CD14-positive monocyte (primary cell): ENCODE measurements around the gene MTR. TPM values are rescaled to one million over a fixed set of nuclear protein-coding genes. Genes with fewer than 3 reads are reported as not detected.

Source experiments
- DNase-seq, 3 donors: peaks; one replicate each; pipeline ENCODE4 v3.0.0-alpha.2; 2011 to 2022
- H2AFZ ChIP-seq: 2 replicates; pipeline ENCODE4 v1.6.0; 2012; ENCODE audit warnings: mild to moderate bottlenecking, low read depth, low read length, inconsistent platforms; ENCODE audit not compliant: insufficient read depth, poor library complexity, severe bottlenecking
- H3K27ac ChIP-seq, 2 donors: 1 replicate in 1 of 2; 2 replicates in 1 of 2; pipeline ENCODE4 v1.5.1; 2012 to 2013; ENCODE audit warnings: low read length in 2 of 2, control low read depth in 1 of 2, inconsistent platforms in 1 of 2, low read depth in 1 of 2, mild to moderate bottlenecking in 1 of 2
- H3K27me3 ChIP-seq, 2 donors: one replicate each; pipeline versions ENCODE4 v1.6.0 to v1.6.1; 2011 to 2013; ENCODE audit warnings: low read length in 2 of 2; ENCODE audit not compliant: control insufficient read depth in 2 of 2, insufficient read depth in 2 of 2
- H3K36me3 ChIP-seq, 2 donors: replicated peaks in 1 of 2; 1 replicate in 1 of 2; 2 replicates in 1 of 2; pipeline versions ENCODE4 v1.5.1 to v1.6.1; 2012 to 2013; ENCODE audit warnings: low read length in 2 of 2, control low read depth in 1 of 2, inconsistent platforms in 1 of 2, mild to moderate bottlenecking in 1 of 2; ENCODE audit not compliant: insufficient read depth in 2 of 2, control insufficient read depth in 1 of 2
- H3K4me1 ChIP-seq, 2 donors: 1 replicate in 1 of 2; 2 replicates in 1 of 2; pipeline versions ENCODE4 v1.5.1 to v1.6.1; 2012 to 2013; ENCODE audit warnings: low read length in 2 of 2, control low read depth in 1 of 2, inconsistent platforms in 1 of 2, mild to moderate bottlenecking in 1 of 2, moderate library complexity in 1 of 2; ENCODE audit not compliant: insufficient read depth in 2 of 2, control insufficient read depth in 1 of 2
- H3K4me2 ChIP-seq: replicated peaks from 2 replicates; pipeline ENCODE3; 2012; ENCODE audit warnings: low read length, moderate library complexity, mild to moderate bottlenecking; ENCODE audit not compliant: poor library complexity, severe bottlenecking; ENCODE audit errors: extremely low read depth
- H3K4me3 ChIP-seq, 3 experiments: fragments of 200-600 bp in 1 of 3; sonication (generic) in 1 of 3; replicated peaks in 1 of 3; 1 replicate in 2 of 3; 2 replicates in 1 of 3; pipeline ENCODE4 v1.5.1; 2011 to 2013; ENCODE audit warnings: low read length in 3 of 3, mild to moderate bottlenecking in 3 of 3, control low read depth in 2 of 3, low read depth in 2 of 3, inconsistent platforms in 1 of 3, moderate library complexity in 1 of 3
- H3K79me2 ChIP-seq: 2 replicates; pipeline ENCODE4 v1.6.0; 2012; ENCODE audit warnings: mild to moderate bottlenecking, control low read depth, inconsistent platforms, low read length, moderate library complexity; ENCODE audit not compliant: insufficient read depth
- H3K9ac ChIP-seq: 2 replicates; pipeline ENCODE4 v1.6.0; 2017; ENCODE audit warnings: low read length, mild to moderate bottlenecking; ENCODE audit not compliant: insufficient read depth, poor library complexity, severe bottlenecking
- H3K9me3 ChIP-seq, 2 donors: replicated peaks in 1 of 2; 1 replicate in 1 of 2; 2 replicates in 1 of 2; pipeline versions ENCODE4 v1.5.1 to v1.6.1; 2012 to 2013; ENCODE audit warnings: low read length in 2 of 2, control low read depth in 1 of 2; ENCODE audit not compliant: control insufficient read depth in 1 of 2, insufficient read depth in 1 of 2
- H4K20me1 ChIP-seq: 2 replicates; pipeline ENCODE4 v1.6.0; 2012; ENCODE audit warnings: mild to moderate bottlenecking, low read length, control low read depth, moderate library complexity; ENCODE audit not compliant: insufficient read depth
- H3K27ac Mint-ChIP-seq, 7 donors: one replicate each; pipeline ENCODE4 v1.8.0; 2020; ENCODE audit warnings: mild to moderate bottlenecking in 7 of 7, mixed read lengths in 7 of 7, moderate library complexity in 6 of 7, inconsistent platforms in 2 of 7
- H3K27me3 Mint-ChIP-seq, 3 donors: one replicate each; pipeline ENCODE4 v1.8.0; 2021 to 2022; ENCODE audit warnings: low read depth in 3 of 3, mild to moderate bottlenecking in 3 of 3, mixed read lengths in 3 of 3, moderate library complexity in 3 of 3, inconsistent platforms in 1 of 3
- H3K36me3 Mint-ChIP-seq, 2 donors: one replicate each; pipeline ENCODE4 v1.8.0; 2020; ENCODE audit warnings: mixed read lengths in 2 of 2, inconsistent platforms in 1 of 2, mild to moderate bottlenecking in 1 of 2
- H3K4me1 Mint-ChIP-seq: one replicate; pipeline ENCODE4 v1.8.0; 2020; ENCODE audit warnings: mild to moderate bottlenecking, mixed read lengths
- H3K4me3 Mint-ChIP-seq, 2 donors: one replicate each; pipeline ENCODE4 v1.8.0; 2020; ENCODE audit warnings: mild to moderate bottlenecking in 2 of 2, mixed read lengths in 2 of 2, moderate library complexity in 1 of 2
- H3K9me3 Mint-ChIP-seq, 7 donors: one replicate each; pipeline ENCODE4 v1.8.0; 2020 to 2022; ENCODE audit warnings: mixed read lengths in 7 of 7, mild to moderate bottlenecking in 6 of 7, moderate library complexity in 6 of 7, inconsistent platforms in 2 of 7
- CTCF ChIP-seq: fragments of 200-600 bp; IDR thresholded peaks from one replicate; pipeline ENCODE4 v1.8.0; 2022; ENCODE audit warnings: antibody characterized with exemption, mild to moderate bottlenecking
- WGBS: methylation state at CpG from one replicate; pipeline ENCODE4 v1.1.5; 2013; ENCODE audit warnings: missing lambda C conversion rate; ENCODE audit not compliant: insufficient coverage; 5-methylcytosine and 5-hydroxymethylcytosine counted together
- intact Hi-C, 2 donors: fragments of 100-400 bp; cut with micrococcal nuclease; formaldehyde crosslinking; loops; one replicate each; pipeline versions ENCODE4 v1.15.0 to v1.15.1; 2023
- polyA plus RNA-seq, 3 donors: library from polyadenylated mRNA; depleted of rRNA in 1 of 3; unstranded in 2 of 3; stranded (reverse) in 1 of 3; fragments of 300-500 nt in 2 of 3; fragments of >200 nt in 1 of 3; fragmentation: Illumina TruSeq in 2 of 3; gene quantifications; 1 replicate in 2 of 3; 2 replicates in 1 of 3; pipeline ENCODE4 v1.2.3, GENCODE V29; 2012 to 2021

Gene MTR
- polyA plus RNA-seq, 3 donors = 3.4 to 5.4 (median 4.7) TPM

- Histone ChIP-seq H4K20me1 (peaks cover 3% of the 10 kb centered on the region), H2AFZ (no peak overlapping the region), H3K9me3 (no peaks in the 10 kb centered on the region), H3K4me1 (peaks cover 11 to 23% of the 10 kb centered on the region in 2 donors), H3K4me3 (no peak overlapping the region), H3K27ac (no peak overlapping the region), H3K36me3 (peaks cover 2 to 20% of the 10 kb centered on the region in 2 donors), H3K79me2 (peaks cover 62% of the 10 kb centered on the region), H3K27me3 (no peaks in the 10 kb centered on the region), H3K4me2 (no peak overlapping the region), H3K9ac (no peak overlapping the region)
- Mint-ChIP-seq H3K27me3 (no peaks in the 10 kb centered on the region), H3K36me3 (peaks cover 16 to 21% of the 10 kb centered on the region in 2 donors), H3K9me3 (no peaks in the 10 kb centered on the region), H3K27ac (peak overlapping the region in 1 of 7 donors; percentile 12), H3K4me1 (peaks cover 26% of the 10 kb centered on the region), H3K4me3 (no peak overlapping the region)
- no CpG with 5 or more reads among the region's 5 CpGs for WGBS
- intact Hi-C loops = no loop called here
- no peak for DNase-seq
- no peak for TF ChIP-seq CTCF
Measured at GRCh38 chr1:236800002-236800620, 5.0 kb downstream of the MTR start.

- H3K36me3 Mint-ChIP-seq = peaks cover 18 to 24% of the 10 kb centered on the region in 2 donors
- Histone ChIP-seq H3K36me3 (peaks cover 4 to 26% of the 10 kb centered on the region in 2 donors), H3K79me2 (peaks cover 57% of the 10 kb centered on the region), H3K4me1 (peaks cover 8 to 18% of the 10 kb centered on the region in 2 donors), H3K4me3 (no peak overlapping the region), H4K20me1 (peaks cover 3% of the 10 kb centered on the region), H3K9me3 (no peaks in the 10 kb centered on the region), H3K4me2 (no peak overlapping the region), H3K27me3 (no peaks in the 10 kb centered on the region), H3K27ac (no peak overlapping the region), H2AFZ (no peak overlapping the region), H3K9ac (no peak overlapping the region)
- no peak for TF ChIP-seq CTCF
- DNase-seq = no peak
- peaks cover 26% of the 10 kb centered on the region for H3K4me1 Mint-ChIP-seq
- intact Hi-C loops = no loop called here
- H3K4me3 Mint-ChIP-seq = no peak overlapping the region
- no peaks in the 10 kb centered on the region for H3K9me3 Mint-ChIP-seq
- H3K27me3 Mint-ChIP-seq = no peaks in the 10 kb centered on the region
- H3K27ac Mint-ChIP-seq = no peak overlapping the region
Measured at GRCh38 chr1:236800623-236801022, 5.5 kb downstream of the MTR start.
